ENCODE results near the gene CD27.

- TF ChIP-seq CTCF (IDR thresholded peaks at IDR 0.05) (no peak), EP300 (IDR thresholded peaks at IDR 0.05) (no peak)
Observed at GRCh38 chr12:6438345-6438744, 6.4 kb upstream of the CD27 start.

All from stomach (tissue), 4 donors.